H9 (cell line): ENCODE results near the gene CACNA2D3. TPM values are rescaled to one million over a fixed set of nuclear protein-coding genes. Genes with fewer than 3 reads are reported as not detected.

ENCODE experiments used
- DNase-seq: peaks from one replicate; pipeline ENCODE4 v3.0.0-alpha.2; 2017
- H2AFZ ChIP-seq: one replicate; pipeline ENCODE4 v1.6.1; 2013; ENCODE audit warnings: mild to moderate bottlenecking, low read length, control low read depth, moderate library complexity
- H2AK5ac ChIP-seq: 2 replicates; pipeline ENCODE4 v1.6.1; 2013; ENCODE audit warnings: low read length, control low read depth, mixed read lengths; ENCODE audit not compliant: insufficient read length
- H2BK120ac ChIP-seq: one replicate; pipeline ENCODE4 v1.6.1; 2013; ENCODE audit warnings: low read depth, mild to moderate bottlenecking, low read length, control low read depth, inconsistent platforms; ENCODE audit not compliant: poor library complexity, severe bottlenecking
- H2BK12ac ChIP-seq: 2 replicates; pipeline ENCODE4 v1.6.1; 2013; ENCODE audit warnings: low read length, control low read depth, mixed read lengths, low read depth; ENCODE audit not compliant: insufficient read length
- H2BK15ac ChIP-seq: 2 replicates; pipeline ENCODE4 v1.6.1; 2013; ENCODE audit warnings: low read depth, low read length, control low read depth
- H2BK20ac ChIP-seq: one replicate; pipeline ENCODE4 v1.6.1; 2013; ENCODE audit warnings: low read depth, mild to moderate bottlenecking, low read length, control low read depth, inconsistent platforms; ENCODE audit not compliant: poor library complexity, severe bottlenecking
- H2BK5ac ChIP-seq: 2 replicates; pipeline ENCODE4 v1.6.1; 2013; ENCODE audit warnings: low read length, control low read depth, mixed read lengths; ENCODE audit not compliant: insufficient read length
- H3K14ac ChIP-seq: 2 replicates; pipeline ENCODE4 v1.6.1; 2013; ENCODE audit warnings: low read length, control low read depth; ENCODE audit not compliant: insufficient read depth
- H3K18ac ChIP-seq: 2 replicates; pipeline ENCODE4 v1.6.1; 2013; ENCODE audit warnings: low read depth, mild to moderate bottlenecking, mixed read lengths, low read length, control low read depth; ENCODE audit not compliant: insufficient read length
- H3K23ac ChIP-seq: 2 replicates; pipeline ENCODE4 v1.6.1; 2013; ENCODE audit warnings: low read length, control low read depth, mixed read lengths, low read depth; ENCODE audit not compliant: insufficient read length
- H3K23me2 ChIP-seq: 2 replicates; pipeline ENCODE4 v1.6.1; 2013; ENCODE audit warnings: low read depth, mild to moderate bottlenecking, mixed read lengths, low read length, control low read depth; ENCODE audit not compliant: insufficient read length, poor library complexity, severe bottlenecking
- H3K27ac ChIP-seq: 2 replicates; pipeline ENCODE4 v1.5.1; 2013; ENCODE audit warnings: low read length, control low read depth, mixed read lengths, low read depth; ENCODE audit not compliant: insufficient read length
- H3K27me3 ChIP-seq: 2 replicates; pipeline ENCODE4 v1.6.1; 2013; ENCODE audit warnings: low read length, control low read depth, inconsistent platforms; ENCODE audit not compliant: insufficient read depth
- H3K4ac ChIP-seq: 2 replicates; pipeline ENCODE4 v1.6.1; 2013; ENCODE audit warnings: low read depth, mild to moderate bottlenecking, control low read depth, inconsistent platforms, low read length, moderate library complexity
- H3K4me1 ChIP-seq: 2 replicates; pipeline ENCODE4 v1.6.1; 2013; ENCODE audit warnings: low read length, control low read depth, inconsistent platforms; ENCODE audit not compliant: insufficient read depth
- H3K4me2 ChIP-seq: 2 replicates; pipeline ENCODE4 v1.6.1; 2013; ENCODE audit warnings: low read length, control low read depth, mixed read lengths; ENCODE audit not compliant: insufficient read length, insufficient read depth
- H3K56ac ChIP-seq: 2 replicates; pipeline ENCODE4 v1.6.1; 2013; ENCODE audit warnings: low read depth, mild to moderate bottlenecking, mixed read lengths, low read length, control low read depth; ENCODE audit not compliant: insufficient read length
- H3K79me1 ChIP-seq: 2 replicates; pipeline ENCODE4 v1.6.1; 2013; ENCODE audit warnings: low read depth, mild to moderate bottlenecking, moderate library complexity, low read length, control low read depth, inconsistent platforms; ENCODE audit not compliant: insufficient read depth, poor library complexity, severe bottlenecking
- H3K79me2 ChIP-seq: 2 replicates; pipeline ENCODE4 v1.6.1; 2013; ENCODE audit warnings: low read length, control low read depth, inconsistent platforms; ENCODE audit not compliant: insufficient read depth
- H3K9ac ChIP-seq: 2 replicates; pipeline ENCODE4 v1.6.1; 2013; ENCODE audit warnings: low read length, control low read depth, mixed read lengths; ENCODE audit not compliant: insufficient read length; ENCODE audit errors: extremely low read depth
- H3K9me3 ChIP-seq: one replicate; pipeline ENCODE4 v1.6.1; 2013; ENCODE audit warnings: low read depth, low read length, inconsistent platforms; ENCODE audit not compliant: control insufficient read depth
- H3T11ph ChIP-seq: one replicate; pipeline ENCODE4 v1.6.1; 2013; ENCODE audit warnings: mild to moderate bottlenecking, low read length, control low read depth, inconsistent platforms
- H4K20me1 ChIP-seq: one replicate; pipeline ENCODE4 v1.6.1; 2013; ENCODE audit not compliant: control insufficient read depth, insufficient read length, insufficient read depth
- H4K5ac ChIP-seq: 2 replicates; pipeline ENCODE4 v1.6.1; 2013; ENCODE audit warnings: low read depth, mild to moderate bottlenecking, mixed read lengths, low read length, control low read depth; ENCODE audit not compliant: insufficient read length
- H4K8ac ChIP-seq: replicated peaks from 2 replicates; pipeline ENCODE4 v1.6.1; 2013; ENCODE audit warnings: low read length, control low read depth, mixed read lengths, low read depth; ENCODE audit not compliant: insufficient read length
- H4K91ac ChIP-seq: 2 replicates; pipeline ENCODE4 v1.6.1; 2013; ENCODE audit warnings: low read depth, mild to moderate bottlenecking, moderate library complexity, mixed read lengths, low read length, control low read depth; ENCODE audit not compliant: insufficient read length
- H3K27ac Mint-ChIP-seq, 3 experiments: 2 replicates in 2 of 3; 3 replicates in 1 of 3; pipeline ENCODE4 v1.8.0; 2020 to 2021; ENCODE audit warnings: mixed read lengths in 3 of 3, mild to moderate bottlenecking in 1 of 3, moderate library complexity in 1 of 3
- H3K27me3 Mint-ChIP-seq: 2 replicates; pipeline ENCODE4 v1.8.0; 2021; ENCODE audit warnings: low read depth, mild to moderate bottlenecking, moderate library complexity, mixed read lengths
- H3K36me3 Mint-ChIP-seq, 3 experiments: 2 replicates in 2 of 3; 3 replicates in 1 of 3; pipeline ENCODE4 v1.8.0; 2020 to 2021; ENCODE audit warnings: low read depth in 3 of 3, mixed read lengths in 3 of 3; ENCODE audit not compliant: insufficient read depth in 1 of 3
- H3K4me1 Mint-ChIP-seq, 2 experiments: 2 replicates each; pipeline ENCODE4 v1.8.0; 2020; ENCODE audit warnings: mixed read lengths in 2 of 2
- H3K4me3 Mint-ChIP-seq, 2 experiments: 2 replicates in 1 of 2; 3 replicates in 1 of 2; pipeline ENCODE4 v1.8.0; 2020 to 2021; ENCODE audit warnings: mild to moderate bottlenecking in 2 of 2, mixed read lengths in 2 of 2, moderate library complexity in 1 of 2
- H3K9me3 Mint-ChIP-seq, 2 experiments: 2 replicates in 1 of 2; 3 replicates in 1 of 2; pipeline ENCODE4 v1.8.0; 2020; ENCODE audit warnings: mild to moderate bottlenecking in 2 of 2, mixed read lengths in 2 of 2, moderate library complexity in 1 of 2
- WGBS: extraction: QIAGEN DNeasy Blood & Tissue Kit; methylation state at CpG from one replicate; pipeline ENCODE4 v1.1.7; 2013; ENCODE audit warnings: missing lambda C conversion rate, low lambda C conversion rate, mixed read lengths; ENCODE audit not compliant: insufficient read length; ENCODE audit errors: extremely low coverage; 5-methylcytosine and 5-hydroxymethylcytosine counted together
- total RNA-seq: library from RNA; stranded (reverse); gene quantifications from 2 replicates; pipeline ENCODE4 v1.2.1, GENCODE V29; 2021
- TF ChIP-seq, protein P1 (sequence below): fragments of 200-600 bp; sonication (generic); conservative IDR thresholded peaks from 3 replicates; pipeline ENCODE4 v1.8.0; 2021; ENCODE audit warnings: antibody characterized with exemption, mild to moderate bottlenecking

The CACNA2D3 gene
- total RNA-seq, 1 experiment from 2014 or later: 3.2 TPM

GRCh38 chr3:54777141-54777540, 654.8 kb downstream of the CACNA2D3 start:
- no peak overlapping the region for H3K14ac ChIP-seq
- H3K23me2 ChIP-seq: no peaks in the 10 kb centered on the region
- TF ChIP-seq, protein P1, sequence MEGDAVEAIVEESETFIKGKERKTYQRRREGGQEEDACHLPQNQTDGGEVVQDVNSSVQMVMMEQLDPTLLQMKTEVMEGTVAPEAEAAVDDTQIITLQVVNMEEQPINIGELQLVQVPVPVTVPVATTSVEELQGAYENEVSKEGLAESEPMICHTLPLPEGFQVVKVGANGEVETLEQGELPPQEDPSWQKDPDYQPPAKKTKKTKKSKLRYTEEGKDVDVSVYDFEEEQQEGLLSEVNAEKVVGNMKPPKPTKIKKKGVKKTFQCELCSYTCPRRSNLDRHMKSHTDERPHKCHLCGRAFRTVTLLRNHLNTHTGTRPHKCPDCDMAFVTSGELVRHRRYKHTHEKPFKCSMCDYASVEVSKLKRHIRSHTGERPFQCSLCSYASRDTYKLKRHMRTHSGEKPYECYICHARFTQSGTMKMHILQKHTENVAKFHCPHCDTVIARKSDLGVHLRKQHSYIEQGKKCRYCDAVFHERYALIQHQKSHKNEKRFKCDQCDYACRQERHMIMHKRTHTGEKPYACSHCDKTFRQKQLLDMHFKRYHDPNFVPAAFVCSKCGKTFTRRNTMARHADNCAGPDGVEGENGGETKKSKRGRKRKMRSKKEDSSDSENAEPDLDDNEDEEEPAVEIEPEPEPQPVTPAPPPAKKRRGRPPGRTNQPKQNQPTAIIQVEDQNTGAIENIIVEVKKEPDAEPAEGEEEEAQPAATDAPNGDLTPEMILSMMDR: no peak
- H3K4me1 Mint-ChIP-seq: peaks cover 20 to 29% of the 10 kb centered on the region in 2 experiments
- H4K20me1 ChIP-seq: no peaks in the 10 kb centered on the region
- H3K9ac ChIP-seq: no peak overlapping the region
- H2AFZ ChIP-seq: no peak overlapping the region
- H3K27me3 Mint-ChIP-seq: no peaks in the 10 kb centered on the region
- H4K5ac ChIP-seq: no peak overlapping the region
- no peak overlapping the region for H2BK15ac ChIP-seq
- H4K91ac ChIP-seq: no peak overlapping the region
- no peak for DNase-seq
- H3K9me3 Mint-ChIP-seq: no peaks in the 10 kb centered on the region
- no peak overlapping the region for H3K4ac ChIP-seq
- H3T11ph ChIP-seq: no peak overlapping the region
- no peak overlapping the region for H3K27ac ChIP-seq
- H2AK5ac ChIP-seq: no peak overlapping the region
- H2BK5ac ChIP-seq: no peak overlapping the region
- H2BK120ac ChIP-seq: no peak overlapping the region
- no peak overlapping the region for H4K8ac ChIP-seq
- H3K4me2 ChIP-seq: no peak overlapping the region
- H3K79me2 ChIP-seq: no peaks in the 10 kb centered on the region
- WGBS: no CpG with 5 or more reads among the region's 2 CpGs
- no peak overlapping the region for H3K23ac ChIP-seq
- H3K27ac Mint-ChIP-seq: no peak overlapping the region
- H2BK12ac ChIP-seq: no peak overlapping the region
- H3K4me3 Mint-ChIP-seq: no peak overlapping the region
- H2BK20ac ChIP-seq: no peak overlapping the region
- H3K18ac ChIP-seq: no peak overlapping the region
- H3K79me1 ChIP-seq: no peaks in the 10 kb centered on the region
- H3K36me3 Mint-ChIP-seq: peaks cover 3 to 5% (median 3%) of the 10 kb centered on the region in 3 experiments; a peak in 5 of 7 replicates
- no peaks in the 10 kb centered on the region for H3K27me3 ChIP-seq
- no peak overlapping the region for H3K56ac ChIP-seq
- H3K4me1 ChIP-seq: peaks cover 5% of the 10 kb centered on the region; the same call in 1 of the 2 replicates
- H3K9me3 ChIP-seq: no peaks in the 10 kb centered on the region
